Naive B cell (primary cell): Measurements from ENCODE around the gene TFF2. TPM values are rescaled to one million over a fixed set of nuclear protein-coding genes. Genes with fewer than 3 reads are reported as not detected.

ENCODE experiments used
- ATAC-seq, 2 donors: fragments of 150-1000 bp; cut with Tn5 transposase; 2 replicates each; pipeline ENCODE4 v1.10.0; 2021; ENCODE audit warnings: low read depth in 2 of 2, mild to moderate bottlenecking in 2 of 2, moderate library complexity in 2 of 2
- DNase-seq: peaks from one replicate; pipeline ENCODE4 v3.0.0; 2022
- H3K27ac Mint-ChIP-seq, 6 donors: one replicate each; pipeline ENCODE4 v1.8.0; 2020 to 2022; ENCODE audit warnings: mild to moderate bottlenecking in 6 of 6, mixed read lengths in 6 of 6, moderate library complexity in 5 of 6, inconsistent platforms in 2 of 6
- H3K27me3 Mint-ChIP-seq, 3 donors: one replicate each; pipeline ENCODE4 v1.8.0; 2021 to 2022; ENCODE audit warnings: mixed read lengths in 3 of 3, mild to moderate bottlenecking in 1 of 3
- H3K36me3 Mint-ChIP-seq, 2 donors: one replicate each; pipeline ENCODE4 v1.8.0; 2020 to 2022; ENCODE audit warnings: mixed read lengths in 2 of 2, inconsistent platforms in 1 of 2, mild to moderate bottlenecking in 1 of 2
- H3K4me1 Mint-ChIP-seq, 3 donors: one replicate each; pipeline ENCODE4 v1.8.0; 2020 to 2022; ENCODE audit warnings: mixed read lengths in 3 of 3, inconsistent platforms in 1 of 3, mild to moderate bottlenecking in 1 of 3, moderate library complexity in 1 of 3
- H3K4me3 Mint-ChIP-seq, 8 donors: one replicate each; pipeline ENCODE4 v1.8.0; 2020 to 2022; ENCODE audit warnings: mild to moderate bottlenecking in 8 of 8, mixed read lengths in 8 of 8, moderate library complexity in 8 of 8, inconsistent platforms in 2 of 8
- H3K9me3 Mint-ChIP-seq, 7 donors: one replicate each; pipeline ENCODE4 v1.8.0; 2020 to 2022; ENCODE audit warnings: mixed read lengths in 7 of 7, mild to moderate bottlenecking in 5 of 7, inconsistent platforms in 2 of 7, moderate library complexity in 1 of 7
- polyA plus RNA-seq, 6 donors: library from polyadenylated mRNA; unstranded; fragments of 300-500 nt; fragmentation: Illumina TruSeq; gene quantifications; one replicate each; pipeline ENCODE4 v1.2.3, GENCODE V29; 2021; ENCODE audit warnings: low read depth in 6 of 6

Gene TFF2, protein sequence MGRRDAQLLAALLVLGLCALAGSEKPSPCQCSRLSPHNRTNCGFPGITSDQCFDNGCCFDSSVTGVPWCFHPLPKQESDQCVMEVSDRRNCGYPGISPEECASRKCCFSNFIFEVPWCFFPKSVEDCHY
- polyA plus RNA-seq, result not detected

DNA sequence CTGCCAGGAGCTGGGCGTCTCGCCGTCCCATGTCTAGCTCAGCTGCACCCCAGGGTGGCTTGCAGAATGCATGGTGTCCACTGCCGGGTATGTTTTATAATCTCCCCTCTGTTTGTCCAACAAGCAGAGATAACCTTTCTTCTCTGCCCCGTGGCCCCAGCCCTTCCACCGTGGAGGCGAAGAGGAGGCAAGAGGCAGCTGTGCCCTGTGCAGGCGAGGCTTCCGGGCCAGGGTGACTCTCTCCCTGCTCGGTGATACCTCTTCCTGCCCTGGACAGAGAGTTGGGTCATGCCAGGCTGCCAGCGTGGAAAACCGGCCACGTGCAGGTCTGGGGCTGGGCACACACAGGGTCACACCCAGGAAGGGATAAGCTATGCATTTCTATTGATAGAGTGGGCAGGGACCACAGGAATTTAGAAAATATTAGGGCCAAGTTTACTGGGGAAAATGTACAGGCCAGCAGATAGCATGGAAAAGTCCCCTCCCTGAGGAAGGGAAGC is at the start of gene TFF2:
TFF2 (minus strand) TSS at position 68 of the 500 bp plus-strand sequence; CDS start at position 31, 37 bp downstream.
- H3K27ac Mint-ChIP-seq, result no peak within 1 kb of the TSS
- H3K9me3 Mint-ChIP-seq, result peaks cover 6 to 26% (median 22%) of the 10 kb centered on the region in 7 donors
- DNase-seq, result no peak
- no peak for ATAC-seq
- no peaks in the 10 kb centered on the region for H3K4me1 Mint-ChIP-seq
- H3K36me3 Mint-ChIP-seq, result peaks cover 0 to 24% of the 10 kb centered on the region in 2 donors
- peaks cover 5 to 21% (median 21%) of the 10 kb centered on the region in 3 donors for H3K27me3 Mint-ChIP-seq
- H3K4me3 Mint-ChIP-seq, result peak within 1 kb of the TSS in 1 of 8 donors; percentile 63

DNA sequence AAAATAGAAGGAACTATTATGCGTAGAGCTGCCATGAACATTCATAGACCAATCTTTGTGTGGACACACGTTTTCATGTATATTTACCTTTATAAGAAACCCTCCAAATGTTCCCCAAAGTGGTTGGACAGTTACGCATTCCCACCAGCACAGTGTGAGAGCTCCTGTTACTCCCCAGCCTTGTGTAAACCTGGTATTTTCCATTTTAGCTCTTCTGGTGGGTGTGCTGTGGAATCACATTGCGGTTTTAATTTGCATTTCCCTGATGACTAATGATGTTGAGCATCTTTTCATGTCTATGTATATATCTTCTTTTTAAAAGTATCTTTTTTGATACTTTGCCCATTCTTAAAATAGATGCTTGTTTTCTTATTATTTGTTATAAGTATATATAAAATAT is 49.7 kb upstream of the TFF2 start:
- Mint-ChIP-seq H3K27me3 (peaks cover 0 to 12% (median 10%) of the 10 kb centered on the region in 3 donors), H3K27ac (no peak overlapping the region), H3K36me3 (peaks cover 0 to 11% of the 10 kb centered on the region in 2 donors), H3K4me3 (no peak overlapping the region), H3K4me1 (peaks cover 0 to 8% (median 8%) of the 10 kb centered on the region in 3 donors), H3K9me3 (peaks cover 0 to 10% (median 4%) of the 10 kb centered on the region in 7 donors)
- ATAC-seq (no peak), DNase-seq (no peak)

DNA sequence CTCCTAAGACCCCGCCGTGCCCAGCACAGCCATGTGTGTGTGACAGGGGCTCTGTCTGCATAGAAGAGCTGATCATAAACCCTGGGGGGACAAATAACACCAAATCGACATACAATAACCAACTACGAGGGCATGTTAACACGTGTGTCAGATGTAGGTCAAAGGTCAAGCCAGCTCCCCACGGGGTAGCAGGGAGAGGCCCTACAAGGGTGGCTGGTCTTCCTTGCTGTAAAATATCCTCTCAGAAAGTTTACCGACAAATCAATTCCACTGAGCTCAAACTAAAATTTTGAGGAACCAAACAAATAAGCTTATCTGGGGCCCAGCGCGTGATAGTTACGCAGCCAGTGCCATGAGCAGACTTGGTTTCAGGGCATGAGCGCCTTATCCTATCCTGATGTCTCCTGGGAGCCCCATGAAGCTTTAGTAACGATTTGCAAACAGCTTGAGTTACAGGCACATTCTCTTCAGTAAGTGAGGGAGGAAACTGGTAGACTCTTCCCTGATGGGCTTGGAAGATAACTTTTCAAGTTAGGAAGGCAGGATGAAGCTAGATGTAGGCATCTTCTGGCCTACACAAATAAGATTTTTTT is 47.7 kb upstream of the TFF2 start:
- peaks cover 0 to 10% (median 4%) of the 10 kb centered on the region in 7 donors for H3K9me3 Mint-ChIP-seq
- H3K27ac Mint-ChIP-seq, result no peak overlapping the region
- DNase-seq (no peak), ATAC-seq (no peak)
- peaks cover under 1 to 9% (median 8%) of the 10 kb centered on the region in 3 donors for H3K4me1 Mint-ChIP-seq
- peaks cover 0 to 11% of the 10 kb centered on the region in 2 donors for H3K36me3 Mint-ChIP-seq
- no peak overlapping the region for H3K4me3 Mint-ChIP-seq
- peaks cover 0 to 20% (median 6%) of the 10 kb centered on the region in 3 donors for H3K27me3 Mint-ChIP-seq

- Mint-ChIP-seq H3K4me1 (peaks cover 7 to 12% (median 12%) of the 10 kb centered on the region in 3 donors), H3K27ac (peak overlapping the region in 2 of 6 donors; percentile 45 to 75), H3K36me3 (peaks cover 0 to 11% of the 10 kb centered on the region in 2 donors), H3K4me3 (no peak overlapping the region), H3K27me3 (peaks cover 0 to 20% (median 6%) of the 10 kb centered on the region in 3 donors), H3K9me3 (peaks cover 0 to 10% (median 4%) of the 10 kb centered on the region in 7 donors)
- ATAC-seq (no peak), DNase-seq (no peak)
These were observed 47.1 kb upstream of the TFF2 start for GRCh38 chr21:42397746-42398394.

DNA sequence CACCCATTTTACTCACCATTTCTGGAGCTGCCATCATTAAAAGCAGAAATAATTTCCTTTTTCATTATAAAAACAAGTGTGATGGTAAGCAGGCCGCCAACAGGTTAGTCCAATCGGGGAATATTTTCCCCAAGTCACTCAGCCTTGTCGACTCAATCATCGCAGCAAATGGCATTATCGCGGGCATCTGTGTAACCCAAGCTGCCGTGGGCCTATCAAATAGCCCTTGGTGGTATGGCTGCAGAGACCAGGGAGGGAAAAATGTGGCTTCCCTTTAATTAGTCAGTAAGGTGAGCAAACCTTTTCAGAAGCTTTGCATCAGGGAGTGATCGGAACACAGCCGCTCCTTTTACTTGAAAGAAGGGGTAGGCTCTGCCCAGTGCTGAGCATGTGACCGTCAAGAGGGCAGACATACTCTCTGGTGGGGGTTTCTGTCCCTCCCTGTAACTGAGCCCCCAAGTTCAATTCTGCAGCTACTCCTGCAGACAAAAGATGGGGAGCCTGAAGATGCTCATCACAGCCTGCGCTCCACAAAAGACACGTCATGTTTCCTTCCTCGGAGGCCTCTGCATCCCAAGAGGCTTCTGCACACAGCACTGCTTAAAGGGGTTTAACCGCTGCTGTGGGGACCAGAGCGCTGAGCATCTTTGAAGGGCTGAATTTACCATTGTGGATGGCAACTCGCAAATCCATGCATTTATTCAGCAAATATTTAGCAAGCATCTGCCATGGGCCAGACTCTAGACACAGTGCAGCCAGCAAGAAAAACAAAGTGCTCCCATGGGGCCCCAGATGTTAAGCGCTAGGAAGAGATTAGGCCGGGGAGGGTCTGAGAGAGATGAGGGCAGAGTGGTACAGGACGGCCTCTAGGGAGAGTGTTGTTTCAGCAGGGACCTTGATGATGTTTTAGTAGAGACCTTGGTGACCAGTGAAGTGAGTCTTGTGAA is 46.3 kb upstream of the TFF2 start:
- peaks cover 0 to 9% of the 10 kb centered on the region in 2 donors for H3K36me3 Mint-ChIP-seq
- peaks cover 10 to 15% (median 12%) of the 10 kb centered on the region in 3 donors for H3K4me1 Mint-ChIP-seq
- peak overlapping the region in 3 of 6 donors; percentile 29 to 75 (median 45) for H3K27ac Mint-ChIP-seq
- DNase-seq (no peak), ATAC-seq (no peak)
- peaks cover 3 to 23% (median 10%) of the 10 kb centered on the region in 3 donors for H3K27me3 Mint-ChIP-seq
- no peak overlapping the region for H3K4me3 Mint-ChIP-seq
- peaks cover 0 to 8% (median 4%) of the 10 kb centered on the region in 7 donors for H3K9me3 Mint-ChIP-seq

DNA sequence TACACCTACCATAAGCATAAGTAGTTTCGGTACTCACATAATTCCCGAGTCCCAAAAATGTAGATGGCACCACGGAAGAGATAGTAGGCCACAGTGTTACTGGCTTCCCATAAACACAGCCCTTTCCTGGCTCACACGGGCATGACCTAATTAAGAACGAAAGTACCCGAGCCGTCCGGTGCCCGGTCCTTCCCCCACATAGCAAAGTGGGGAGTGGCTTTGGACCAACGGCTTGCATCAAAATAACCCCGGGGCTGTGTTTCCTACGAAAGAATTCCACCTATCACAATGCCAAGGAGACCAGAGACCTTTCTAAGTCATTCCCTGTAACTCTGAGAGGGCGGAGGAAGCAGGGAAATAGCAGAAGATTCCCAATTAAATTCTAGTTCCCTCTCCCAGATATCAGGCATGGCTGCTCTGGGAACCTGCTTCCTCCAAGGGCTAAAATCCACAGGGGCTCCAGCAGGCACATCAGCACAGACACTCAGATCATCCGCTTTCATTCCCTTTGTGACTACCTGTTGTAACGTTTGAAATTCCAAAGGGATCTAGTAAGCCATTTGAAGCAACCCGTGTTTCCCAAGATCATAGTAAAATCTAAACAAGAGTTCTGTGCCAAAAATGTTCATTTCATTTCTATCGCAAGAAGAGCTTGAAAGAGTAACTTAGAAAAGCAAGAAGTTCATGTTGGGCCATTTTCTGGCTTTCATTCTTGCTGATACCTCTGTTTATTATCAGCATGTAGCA is 45.3 kb upstream of the TFF2 start, which contains the start of gene TMPRSS3:
TMPRSS3 (minus strand) TSS at position 148 of the 747 bp plus-strand sequence. CDS start 635 bp downstream, outside the sequence.
- Mint-ChIP-seq H3K4me1 (peaks cover 10 to 17% (median 12%) of the 10 kb centered on the region in 3 donors), H3K27me3 (peaks cover 7 to 28% (median 10%) of the 10 kb centered on the region in 3 donors), H3K4me3 (peak within 1 kb of the TSS in 1 of 8 donors; percentile 22), H3K9me3 (no peaks in the 10 kb centered on the region), H3K27ac (peak within 1 kb of the TSS in 1 of 6 donors; percentile 30), H3K36me3 (no peaks in the 10 kb centered on the region)
- ATAC-seq (no peak), DNase-seq (no peak)

- peaks cover 10 to 17% (median 12%) of the 10 kb centered on the region in 3 donors for H3K4me1 Mint-ChIP-seq
- H3K27me3 Mint-ChIP-seq, result peaks cover 7 to 35% (median 18%) of the 10 kb centered on the region in 3 donors
- no peak for ATAC-seq
- peak overlapping the region in 1 of 6 donors; percentile 30 for H3K27ac Mint-ChIP-seq
- peak overlapping the region in 1 of 8 donors; percentile 22 for H3K4me3 Mint-ChIP-seq
- no peak for DNase-seq
- H3K36me3 Mint-ChIP-seq, result no peaks in the 10 kb centered on the region
- no peaks in the 10 kb centered on the region for H3K9me3 Mint-ChIP-seq
These were observed 44.5 kb upstream of the TFF2 start for GRCh38 chr21:42395302-42395701.

DNA sequence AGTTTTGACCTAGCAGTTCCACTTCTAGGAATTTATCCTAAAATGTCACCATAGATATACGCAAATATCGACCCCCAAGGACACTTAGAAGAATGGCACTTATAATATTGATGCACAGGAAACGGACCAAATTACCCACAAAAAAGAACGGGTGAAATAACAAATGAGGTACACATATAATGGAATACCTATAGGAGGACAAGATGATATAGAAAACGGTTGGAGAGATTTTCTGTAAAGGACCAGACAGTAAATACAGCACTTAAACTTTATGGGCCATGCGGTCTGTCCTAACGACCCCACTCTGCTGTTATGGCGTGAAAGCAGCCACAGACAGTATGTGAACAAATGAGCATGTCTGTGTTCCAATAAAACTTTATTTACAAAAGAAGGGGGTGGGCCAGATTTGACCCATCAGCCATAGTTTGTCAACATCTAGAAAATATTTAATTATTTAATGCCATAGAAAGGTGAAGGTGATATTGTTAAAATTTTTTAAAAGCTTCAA is 42.7 kb upstream of the TFF2 start:
- Mint-ChIP-seq H3K9me3 (no peaks in the 10 kb centered on the region), H3K27ac (no peak overlapping the region), H3K27me3 (peaks cover 7 to 49% (median 26%) of the 10 kb centered on the region in 3 donors), H3K4me1 (peaks cover 12 to 17% (median 13%) of the 10 kb centered on the region in 3 donors), H3K4me3 (peak overlapping the region in 1 of 8 donors; percentile 7), H3K36me3 (no peaks in the 10 kb centered on the region)
- DNase-seq (no peak), ATAC-seq (no peak)

DNA sequence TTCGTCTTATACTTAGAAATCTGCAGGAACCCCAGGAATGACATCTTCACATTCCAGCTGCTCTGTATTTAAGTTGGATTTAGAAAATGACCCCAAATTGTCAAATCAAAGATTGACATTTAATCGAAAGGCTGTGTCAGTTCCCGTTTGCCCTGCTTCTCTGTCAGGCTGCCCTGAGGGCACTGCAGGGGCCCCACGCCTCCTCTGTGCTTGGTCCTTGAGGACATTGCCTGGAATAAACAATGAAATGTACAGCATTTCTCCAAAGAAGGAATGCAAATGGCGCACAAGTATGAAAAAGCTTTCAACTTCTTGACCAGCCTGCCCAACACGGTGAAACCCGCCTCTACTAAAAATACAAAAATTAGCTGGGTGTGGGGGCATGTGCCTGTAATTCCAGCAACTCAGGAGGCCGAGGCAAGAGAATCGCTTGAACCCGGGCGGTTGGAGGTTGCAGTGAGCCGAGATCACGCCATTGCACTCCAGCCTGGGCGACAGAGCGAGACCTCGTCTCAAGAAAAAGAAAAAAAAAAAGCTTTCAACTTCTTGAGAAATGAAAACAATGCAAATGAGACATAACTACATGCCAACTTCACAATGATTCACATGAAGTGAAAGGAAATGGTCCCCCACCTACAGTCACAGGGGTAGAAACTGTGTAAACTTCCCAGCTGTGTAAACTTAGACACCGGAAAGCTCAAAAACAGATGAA is 42.1 kb upstream of the TFF2 start:
- peak; percentile 18 for DNase-seq
- Mint-ChIP-seq H3K27me3 (peaks cover 8 to 55% (median 30%) of the 10 kb centered on the region in 3 donors), H3K4me1 (peaks cover 12 to 14% (median 13%) of the 10 kb centered on the region in 3 donors)

DNA sequence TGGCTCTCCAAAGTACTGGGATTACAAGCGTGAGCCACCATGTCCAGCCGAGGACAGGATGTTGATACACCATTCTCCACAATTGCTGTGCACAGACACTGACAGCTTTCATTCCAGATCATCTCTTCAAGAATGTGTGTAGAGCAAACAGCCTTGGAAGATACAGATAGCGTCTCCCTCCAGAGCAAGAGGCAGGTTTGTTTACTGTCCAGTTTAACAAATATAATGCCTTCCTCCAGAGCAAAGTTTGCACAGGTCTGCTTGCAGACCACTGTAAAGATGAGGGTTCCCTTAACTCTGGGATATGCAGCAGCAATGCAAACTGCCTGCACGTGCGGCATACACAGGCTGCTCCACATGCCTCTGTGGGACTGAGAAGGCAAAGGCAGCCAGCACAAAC is 40.5 kb upstream of the TFF2 start:
- no peaks in the 10 kb centered on the region for H3K36me3 Mint-ChIP-seq

More for the DNA sequence above, 42.1 kb upstream of the TFF2 start:
- Mint-ChIP-seq H3K9me3 (no peaks in the 10 kb centered on the region), H3K27ac (no peak overlapping the region), H3K36me3 (no peaks in the 10 kb centered on the region), H3K4me3 (peak overlapping the region in 1 of 8 donors; percentile 7)
- peak; percentile 58 to 90 for ATAC-seq

GRCh38 chr21:42390696-42391095 is 39.9 kb upstream of the TFF2 start:
- peaks cover 15 to 61% (median 39%) of the 10 kb centered on the region in 3 donors for H3K27me3 Mint-ChIP-seq
- no peak overlapping the region for H3K27ac Mint-ChIP-seq
- no peaks in the 10 kb centered on the region for H3K36me3 Mint-ChIP-seq
- DNase-seq (no peak), ATAC-seq (no peak)
- no peaks in the 10 kb centered on the region for H3K9me3 Mint-ChIP-seq
- H3K4me3 Mint-ChIP-seq, result no peak overlapping the region
- peaks cover 4 to 17% (median 16%) of the 10 kb centered on the region in 3 donors for H3K4me1 Mint-ChIP-seq

More for the DNA sequence above, 40.5 kb upstream of the TFF2 start:
- no peaks in the 10 kb centered on the region for H3K9me3 Mint-ChIP-seq
- ATAC-seq (no peak), DNase-seq (no peak)
- H3K27me3 Mint-ChIP-seq, result peaks cover 15 to 63% (median 39%) of the 10 kb centered on the region in 3 donors
- H3K4me3 Mint-ChIP-seq, result no peak overlapping the region
- H3K27ac Mint-ChIP-seq, result no peak overlapping the region
- peaks cover 4 to 15% (median 12%) of the 10 kb centered on the region in 3 donors for H3K4me1 Mint-ChIP-seq
